Epithelial cell of esophagus (primary cell): ENCODE data around the gene PLXNA4.

Source experiments
- DNase-seq: peaks from one replicate; pipeline ENCODE4 v3.0.0; 2010; ENCODE audit warnings: low read depth
- H3K4me3 ChIP-seq: 2 replicates; pipeline ENCODE4 v1.5.1; 2011; ENCODE audit warnings: mild to moderate bottlenecking, low read length, control low read depth
- TF ChIP-seq, protein P1 (sequence below): IDR thresholded peaks from 2 replicates; pipeline ENCODE4 v1.5.1; 2011; ENCODE audit warnings: low read depth, mild to moderate bottlenecking, low read length, control low read depth, inconsistent platforms; ENCODE audit not compliant: insufficient read depth; ENCODE audit errors: missing control alignments

The PLXNA4 gene

DNA sequence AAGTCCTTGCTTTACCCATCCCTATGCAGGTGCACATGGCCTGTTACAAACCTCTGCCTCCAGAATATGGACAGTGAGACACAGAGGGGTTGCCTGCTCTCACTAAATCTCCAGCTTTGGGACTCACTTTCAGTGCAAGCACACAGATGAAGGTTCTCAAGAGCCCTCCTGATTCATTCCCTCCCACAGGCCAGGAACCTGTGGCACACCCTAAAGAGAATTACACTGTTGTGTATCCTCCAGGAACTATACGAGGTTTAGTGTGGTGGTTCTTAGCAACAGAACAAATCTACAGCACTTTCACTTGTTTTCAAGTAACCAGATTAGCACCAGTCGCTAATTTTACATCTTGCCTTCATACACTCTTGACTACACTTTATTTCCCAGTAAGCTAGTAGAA is 192.3 kb downstream of the PLXNA4 start:
- TF ChIP-seq, protein P1, sequence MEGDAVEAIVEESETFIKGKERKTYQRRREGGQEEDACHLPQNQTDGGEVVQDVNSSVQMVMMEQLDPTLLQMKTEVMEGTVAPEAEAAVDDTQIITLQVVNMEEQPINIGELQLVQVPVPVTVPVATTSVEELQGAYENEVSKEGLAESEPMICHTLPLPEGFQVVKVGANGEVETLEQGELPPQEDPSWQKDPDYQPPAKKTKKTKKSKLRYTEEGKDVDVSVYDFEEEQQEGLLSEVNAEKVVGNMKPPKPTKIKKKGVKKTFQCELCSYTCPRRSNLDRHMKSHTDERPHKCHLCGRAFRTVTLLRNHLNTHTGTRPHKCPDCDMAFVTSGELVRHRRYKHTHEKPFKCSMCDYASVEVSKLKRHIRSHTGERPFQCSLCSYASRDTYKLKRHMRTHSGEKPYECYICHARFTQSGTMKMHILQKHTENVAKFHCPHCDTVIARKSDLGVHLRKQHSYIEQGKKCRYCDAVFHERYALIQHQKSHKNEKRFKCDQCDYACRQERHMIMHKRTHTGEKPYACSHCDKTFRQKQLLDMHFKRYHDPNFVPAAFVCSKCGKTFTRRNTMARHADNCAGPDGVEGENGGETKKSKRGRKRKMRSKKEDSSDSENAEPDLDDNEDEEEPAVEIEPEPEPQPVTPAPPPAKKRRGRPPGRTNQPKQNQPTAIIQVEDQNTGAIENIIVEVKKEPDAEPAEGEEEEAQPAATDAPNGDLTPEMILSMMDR = no peak
- no peak overlapping the region for H3K4me3 ChIP-seq
- DNase-seq = no peak

DNA sequence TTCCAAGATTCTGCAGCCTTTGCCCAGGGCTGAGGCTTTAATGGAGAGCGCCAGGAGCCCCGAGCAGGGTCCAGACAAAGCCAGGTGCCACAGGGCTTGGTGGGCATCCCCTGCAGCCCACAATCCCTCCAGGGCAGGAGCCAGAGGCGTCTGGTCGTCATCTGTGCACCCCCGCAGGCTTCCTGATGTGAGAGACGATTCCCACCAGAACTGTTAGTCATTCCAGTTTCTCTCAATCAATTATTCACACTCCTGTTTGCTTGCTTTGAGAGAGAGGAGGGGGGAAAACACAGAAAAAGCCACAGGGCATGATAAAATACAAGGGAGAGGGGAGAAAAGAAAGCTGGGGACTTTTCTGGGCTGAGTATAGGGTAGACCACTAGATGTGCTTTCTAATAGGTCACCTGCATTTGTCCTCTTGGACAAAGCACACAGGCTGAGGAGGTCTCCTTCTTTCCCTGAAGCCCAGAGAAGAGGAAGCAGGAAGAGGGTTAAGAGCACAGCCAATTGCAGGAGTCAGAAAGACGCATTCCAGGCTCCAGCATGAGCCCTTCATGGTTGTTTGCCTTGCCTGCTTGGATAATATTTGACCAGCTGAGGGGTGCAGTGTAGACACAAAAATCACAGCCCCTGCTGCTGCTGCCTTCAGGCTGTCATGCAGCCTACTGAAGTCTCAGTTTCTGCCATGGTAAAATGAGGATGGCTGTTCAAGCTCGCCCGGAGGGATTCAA is 194.4 kb downstream of the PLXNA4 start:
- DNase-seq = no peak
- H3K4me3 ChIP-seq = no peak overlapping the region
- TF ChIP-seq, protein P1 = no peak

DNA sequence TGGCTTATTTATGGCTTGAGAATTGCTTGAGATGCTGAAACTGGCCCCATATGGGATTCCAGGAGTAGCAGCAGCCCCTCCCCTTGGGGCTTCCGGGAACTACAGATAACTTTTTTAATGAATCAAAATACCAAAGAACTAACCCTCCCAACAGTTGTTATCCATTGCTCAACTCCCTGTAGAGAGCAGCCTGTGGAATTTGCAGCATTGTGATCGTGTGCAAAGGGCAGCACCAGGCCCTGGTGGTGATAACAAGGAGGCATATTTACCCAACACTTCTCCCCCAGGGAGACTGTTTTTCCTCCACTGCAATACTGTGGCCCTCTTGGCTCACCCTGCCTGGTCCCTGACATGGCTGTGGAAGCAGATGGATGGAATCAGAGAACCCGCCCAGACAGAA is 196.2 kb downstream of the PLXNA4 start:
- no peak overlapping the region for H3K4me3 ChIP-seq
- TF ChIP-seq, protein P1 = no peak
- DNase-seq = no peak

DNA sequence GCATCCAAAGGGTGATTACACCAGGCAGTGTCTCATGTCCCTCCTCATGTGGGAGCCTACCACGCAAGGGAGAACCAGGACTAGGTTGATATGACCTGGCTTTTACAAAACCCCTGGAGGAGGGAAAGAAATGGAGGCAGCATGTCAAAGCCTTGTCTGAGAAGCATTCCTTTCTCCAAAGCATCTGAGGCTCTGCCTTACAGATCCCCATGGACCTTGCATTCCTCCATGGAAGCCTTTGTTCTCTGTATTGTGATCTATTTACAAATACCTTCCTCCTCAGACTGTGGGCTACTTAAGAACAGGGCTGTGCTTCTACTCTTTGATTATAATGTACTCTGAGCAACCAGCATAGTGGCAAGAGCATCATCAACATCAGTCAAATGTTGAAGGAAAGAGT is 197.0 kb downstream of the PLXNA4 start:
- TF ChIP-seq, protein P1 = no peak
- no peak for DNase-seq
- no peak overlapping the region for H3K4me3 ChIP-seq

DNA sequence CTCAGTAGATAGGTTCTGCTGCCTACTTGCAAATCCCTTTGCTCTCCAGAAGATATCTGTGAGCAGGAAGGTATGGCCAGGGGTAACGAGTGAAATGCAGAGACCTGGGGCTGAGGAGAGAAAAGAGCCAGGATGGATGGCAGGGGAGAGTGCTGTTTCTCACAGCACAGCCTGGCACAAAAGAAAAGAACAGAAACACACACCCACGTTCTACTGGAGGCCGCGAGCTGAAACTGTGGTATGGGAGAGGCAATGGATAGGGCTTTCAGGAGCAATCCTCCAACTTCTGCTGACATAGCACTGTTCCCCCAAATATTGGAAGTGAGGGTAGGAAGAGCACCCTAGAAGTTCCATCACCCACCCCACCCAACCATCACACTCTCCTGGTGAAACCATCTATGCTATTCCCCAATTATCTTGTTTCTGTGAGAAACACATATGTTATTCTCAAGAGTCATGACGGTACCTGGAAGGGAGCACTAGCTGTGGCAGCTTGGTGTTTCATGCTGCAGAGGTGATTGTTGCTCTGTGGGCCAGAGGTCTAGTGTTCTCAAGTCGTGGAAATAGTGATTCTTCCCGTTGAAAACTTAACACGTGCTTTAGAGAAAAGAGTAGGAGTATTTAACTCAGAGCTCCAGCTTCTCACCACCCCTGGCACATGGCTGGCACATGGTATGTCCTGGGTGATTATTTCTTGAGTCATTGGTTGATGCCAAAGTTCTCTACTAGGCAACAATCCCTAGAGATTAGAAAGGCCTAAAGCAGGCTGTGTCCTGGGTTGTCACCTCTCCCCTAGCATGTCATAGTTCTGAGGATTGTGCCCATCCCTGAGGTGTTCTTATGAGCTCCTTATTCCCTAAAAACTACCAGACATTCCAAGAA is 198.3 kb downstream of the PLXNA4 start:
- H3K4me3 ChIP-seq = no peak overlapping the region
- DNase-seq = no peak
- TF ChIP-seq, protein P1 = no peak

DNA sequence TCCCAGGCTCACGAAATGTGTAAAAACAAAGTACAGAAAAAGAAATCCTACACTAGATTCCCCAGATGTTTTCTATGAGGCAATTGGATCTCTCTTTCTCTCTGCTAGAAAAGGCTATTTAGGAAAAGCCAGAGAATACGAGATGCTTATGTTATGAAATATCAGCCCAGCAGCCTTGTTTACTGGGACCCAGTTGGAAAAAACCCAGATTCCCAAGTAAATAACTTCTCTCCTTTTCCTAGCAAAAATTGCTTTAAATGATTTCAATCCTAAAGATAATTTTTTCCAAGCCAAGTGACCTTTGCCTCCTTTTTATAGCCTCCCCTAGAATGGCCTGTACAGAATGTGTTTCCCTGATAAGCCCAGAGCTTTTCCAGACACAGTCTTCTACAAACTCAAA is 199.3 kb downstream of the PLXNA4 start:
- TF ChIP-seq, protein P1 = no peak
- DNase-seq = no peak
- no peak overlapping the region for H3K4me3 ChIP-seq
